Kasumi-1 (cell line): ENCODE data around the gene GPR132.

Experiments used
- DNase-seq, 2 experiments: peaks; one replicate each; lab custom pipeline; 2025; lab: John Stamatoyannopoulos, UW

Gene GPR132

DNA sequence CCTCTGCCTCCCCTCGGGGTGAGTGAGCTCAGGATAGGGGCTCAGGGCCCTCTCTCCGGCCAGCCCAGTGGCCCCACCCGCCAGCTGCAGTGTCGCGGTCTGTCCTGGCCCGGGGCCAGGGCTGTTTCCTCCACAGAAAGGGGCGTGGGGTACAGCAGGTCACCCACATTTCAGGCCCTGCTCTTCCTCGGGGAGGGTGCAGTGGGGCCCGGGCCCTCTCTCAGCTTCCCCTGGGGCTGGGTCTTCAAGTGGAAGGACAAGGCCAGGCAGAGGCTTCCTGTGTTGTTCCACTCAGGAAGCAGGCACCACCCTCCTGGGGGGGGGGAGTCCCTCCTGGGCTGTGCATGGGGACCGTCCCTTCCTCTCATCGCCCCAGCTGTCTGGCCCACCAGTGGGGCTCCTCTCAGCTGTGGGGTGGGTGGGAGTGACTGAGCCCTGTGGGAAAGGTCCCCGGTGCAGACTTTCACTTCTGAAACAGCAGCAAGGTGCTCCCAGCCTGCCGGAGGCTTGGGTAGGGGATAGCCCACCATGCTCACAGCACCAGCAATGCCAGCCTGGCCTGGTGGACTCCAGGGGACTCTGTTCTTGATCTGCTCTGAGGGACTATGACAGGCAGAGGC, 3.7 kb downstream of the GPR132 start:
- peak in 1 of 2 experiments; percentile 20 for DNase-seq

DNA sequence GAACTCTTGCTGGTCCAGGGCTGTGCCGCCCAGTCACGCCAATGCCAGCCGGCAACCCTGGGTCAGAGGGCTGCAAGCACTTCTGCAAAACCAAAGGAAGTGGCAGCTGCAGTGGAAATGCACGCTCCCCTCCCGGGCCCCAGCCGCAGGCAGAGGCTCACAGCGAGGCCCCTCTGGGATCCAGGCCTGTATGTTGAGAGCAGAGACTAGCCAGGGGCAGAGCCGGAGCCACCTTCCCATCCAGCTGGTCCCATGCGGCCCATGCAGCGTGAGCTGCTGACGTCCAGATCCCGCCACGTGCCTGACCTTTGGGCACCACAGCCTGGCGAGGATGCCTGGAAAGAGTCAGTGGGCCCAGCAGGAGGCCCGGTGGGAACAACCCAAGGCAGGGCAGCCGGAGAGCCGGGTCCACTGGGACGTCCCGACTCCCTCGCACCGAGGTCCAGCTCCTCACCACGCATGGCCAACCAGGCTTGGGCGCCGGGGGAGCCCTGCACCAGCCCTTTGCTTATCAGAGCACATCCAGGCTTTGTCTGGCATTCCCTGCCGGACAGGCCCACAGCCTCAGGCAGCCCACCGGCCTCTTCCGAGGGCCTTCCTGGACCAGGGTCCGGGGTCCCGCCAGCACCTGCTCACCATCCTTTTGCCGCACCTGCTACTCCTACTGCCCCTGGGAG, 4.3 kb downstream of the GPR132 start:
- DNase-seq = peak; percentile 53 to 76

DNA sequence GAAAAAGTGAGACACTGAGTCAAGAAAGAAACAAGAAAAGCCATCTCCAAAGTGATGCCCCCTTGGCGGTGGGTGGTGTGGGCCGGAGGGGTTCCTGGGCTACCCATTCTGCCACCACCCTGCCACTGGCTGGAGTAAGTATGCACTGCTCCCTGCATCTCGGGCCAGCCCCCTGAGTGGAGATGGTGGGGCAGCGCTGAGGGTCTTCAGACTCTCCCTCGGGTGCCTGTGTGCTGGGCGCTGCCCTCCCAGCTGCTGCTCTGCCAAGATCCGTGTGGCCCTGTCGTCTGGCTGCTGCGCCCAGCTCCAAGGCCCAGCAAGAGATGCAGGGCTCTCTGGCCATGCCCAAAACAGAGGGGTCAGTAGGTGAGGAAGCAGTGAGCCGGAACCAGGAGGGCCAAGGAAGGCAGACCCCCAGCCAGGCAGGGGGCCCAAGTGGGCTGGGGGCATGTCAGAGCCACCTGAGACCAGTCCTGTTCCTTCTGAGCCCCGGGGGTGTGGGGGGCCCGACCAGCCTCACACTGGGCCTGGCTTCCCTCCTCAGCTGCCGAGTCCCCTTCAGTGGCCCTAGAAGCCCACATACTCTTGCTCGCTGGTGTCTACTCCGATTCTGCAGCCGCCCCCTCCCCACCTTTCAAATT, 5.2 kb downstream of the GPR132 start:
- DNase-seq = no peak

DNA sequence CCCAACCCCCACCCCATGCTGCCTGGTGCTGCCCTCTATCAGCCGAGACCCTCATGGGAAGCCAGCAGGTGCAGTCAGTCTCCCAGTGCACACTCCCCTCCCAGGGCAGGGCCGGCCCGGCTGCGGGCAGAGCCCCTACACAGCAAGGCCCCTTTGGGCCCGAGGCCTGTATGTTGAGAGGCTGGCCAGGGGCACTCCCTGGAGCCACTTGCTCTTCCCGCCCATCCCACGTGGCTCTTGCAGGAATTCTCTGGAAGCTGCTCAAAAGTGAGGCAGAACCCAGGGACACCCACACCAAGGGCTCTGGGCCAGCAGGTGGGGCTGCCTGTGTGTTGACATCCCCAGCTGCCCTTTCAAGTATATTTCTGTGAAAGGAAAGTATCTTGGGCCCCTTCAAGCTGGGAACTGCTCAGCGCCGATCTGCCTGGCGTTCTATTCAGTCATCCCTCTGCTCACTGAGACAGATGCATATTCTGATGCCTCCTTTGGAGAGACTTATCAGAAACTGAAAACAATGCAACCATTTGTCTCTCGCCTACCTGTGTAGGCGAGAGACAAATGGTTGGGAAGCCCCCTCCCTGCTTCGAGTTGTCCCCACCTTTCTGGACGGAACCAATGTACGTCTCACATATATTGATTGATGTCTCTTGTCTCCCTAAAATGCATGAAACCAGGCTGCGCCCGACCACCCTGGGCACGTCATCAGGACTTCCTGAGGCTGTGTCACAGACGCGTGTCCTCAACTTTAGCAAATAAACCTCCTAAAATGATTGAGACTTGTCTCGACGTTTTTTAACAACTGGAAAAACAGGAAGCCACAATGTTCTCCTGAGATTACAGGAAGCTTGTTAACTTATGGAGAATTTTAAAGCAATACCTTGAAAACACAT, 6.0 kb downstream of the GPR132 start:
- DNase-seq = no peak

DNA sequence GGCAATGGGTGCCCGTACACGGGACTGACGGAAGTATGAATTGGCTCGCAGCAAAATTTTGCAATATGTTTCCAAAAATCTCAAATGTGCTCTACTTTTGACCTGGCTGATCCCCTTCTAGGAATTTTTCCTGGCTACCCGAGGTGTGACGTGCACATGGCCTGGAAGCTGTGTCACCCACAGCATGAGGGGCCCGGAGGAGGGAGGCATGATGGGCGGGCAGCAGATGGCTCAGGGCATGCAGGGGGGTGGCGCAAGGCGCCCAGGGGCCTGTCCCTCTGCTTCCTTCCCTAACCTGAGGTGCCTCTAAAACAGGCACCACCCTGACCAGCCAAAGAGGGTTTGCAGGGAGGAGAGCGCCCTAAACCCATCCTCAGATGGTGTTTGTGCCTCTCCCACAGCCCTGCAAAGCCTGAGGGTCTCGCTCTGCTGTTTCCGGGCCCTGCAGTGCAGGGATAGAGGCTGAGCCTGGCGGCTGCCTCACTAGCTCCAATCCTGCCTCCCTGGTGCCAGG, 6.7 kb downstream of the GPR132 start:
- DNase-seq = no peak

DNA sequence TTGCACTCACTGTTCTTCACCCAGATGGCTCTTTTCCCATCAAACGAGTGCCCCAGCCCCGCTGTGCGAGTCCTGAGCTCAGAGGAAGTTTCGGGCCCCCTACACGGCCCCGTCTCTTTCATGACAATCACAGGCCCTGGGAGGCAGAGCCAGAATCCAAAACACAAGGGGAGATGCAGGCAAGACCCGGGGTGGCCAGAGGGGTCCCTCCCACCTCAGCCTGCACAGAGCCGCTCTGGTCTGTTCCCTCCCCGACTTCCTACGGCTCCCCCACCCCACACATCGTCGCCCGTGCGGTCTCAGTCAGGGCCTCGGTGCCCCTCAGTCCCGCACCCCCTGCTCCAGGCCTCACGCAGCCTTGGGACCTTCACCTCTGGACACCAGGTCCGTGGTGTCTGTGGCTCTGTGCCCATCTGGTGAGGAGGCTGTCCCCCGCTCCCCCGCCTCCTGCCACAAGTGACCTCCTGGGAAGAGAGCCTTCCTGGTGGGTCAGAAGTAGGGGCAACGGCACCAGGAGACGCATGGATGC, 8.9 kb downstream of the GPR132 start:
- DNase-seq = no peak

DNA sequence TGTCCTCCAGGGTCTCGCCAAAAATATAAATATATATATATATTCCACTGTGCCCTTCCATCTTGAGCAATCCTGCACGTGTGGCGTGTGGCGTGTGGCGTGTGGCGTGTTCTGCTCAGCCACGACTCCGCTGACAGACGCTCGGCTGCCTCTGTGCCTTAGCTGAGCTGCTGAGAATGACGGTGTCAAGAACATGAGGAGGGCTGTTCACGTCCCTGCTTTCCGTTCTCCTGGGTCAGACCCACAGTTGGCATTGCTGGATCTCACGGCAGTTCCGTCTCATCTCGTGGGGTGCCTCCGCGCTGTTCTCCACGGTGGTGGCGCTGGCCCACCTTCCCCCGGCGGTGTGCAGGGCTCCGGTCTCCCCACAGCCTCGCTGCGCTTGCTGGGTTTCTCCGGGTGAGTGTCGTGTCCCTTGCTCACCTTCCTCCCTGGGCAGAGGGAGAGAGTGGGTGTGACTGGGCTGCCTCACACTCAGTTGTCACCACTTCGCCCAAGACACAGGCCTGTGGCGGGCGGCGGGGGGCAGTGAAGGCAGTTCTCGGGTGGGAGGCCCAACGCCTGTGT, 9.4 kb downstream of the GPR132 start:
- no peak for DNase-seq

DNA sequence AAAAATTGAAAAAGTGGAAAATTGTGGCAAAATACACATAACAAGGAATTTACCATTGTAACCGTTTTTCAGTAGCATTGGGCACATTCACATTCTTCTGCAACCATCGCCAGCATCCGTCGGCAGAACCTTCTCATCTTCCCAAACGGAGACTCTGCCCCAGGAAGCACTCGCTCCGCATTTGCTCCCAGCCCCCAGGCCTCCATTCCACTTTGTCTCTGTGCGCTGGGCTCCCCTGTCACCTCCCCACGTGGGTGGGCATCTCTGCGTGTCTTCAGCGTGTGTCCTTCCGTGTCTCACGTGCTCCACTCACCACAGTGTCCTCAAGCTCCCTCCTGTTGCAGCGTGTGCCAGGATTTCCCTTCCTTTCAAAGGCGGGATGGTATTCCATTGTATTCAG, 9.9 kb downstream of the GPR132 start:
- no peak for DNase-seq

DNA sequence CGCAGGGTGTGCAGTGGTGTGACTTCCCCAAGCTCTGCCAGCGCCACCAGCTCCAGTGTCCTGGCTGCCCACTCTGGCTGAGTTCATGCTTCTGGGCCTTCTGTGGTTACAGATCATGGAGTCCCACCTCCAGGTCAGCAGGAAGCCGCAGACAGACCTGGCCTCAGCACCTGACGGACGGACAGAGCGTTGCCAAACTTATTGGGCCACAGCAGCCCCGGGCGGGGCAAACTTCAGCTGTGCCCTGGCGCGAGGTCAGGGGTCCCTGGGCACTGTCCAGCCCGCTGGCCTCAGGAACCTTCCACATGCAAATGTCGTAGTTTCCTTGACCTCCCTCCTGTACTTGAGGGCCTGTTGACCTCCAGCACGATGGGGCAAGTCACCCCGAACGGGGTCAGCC, 11.2 kb downstream of the GPR132 start:
- DNase-seq = no peak

DNA sequence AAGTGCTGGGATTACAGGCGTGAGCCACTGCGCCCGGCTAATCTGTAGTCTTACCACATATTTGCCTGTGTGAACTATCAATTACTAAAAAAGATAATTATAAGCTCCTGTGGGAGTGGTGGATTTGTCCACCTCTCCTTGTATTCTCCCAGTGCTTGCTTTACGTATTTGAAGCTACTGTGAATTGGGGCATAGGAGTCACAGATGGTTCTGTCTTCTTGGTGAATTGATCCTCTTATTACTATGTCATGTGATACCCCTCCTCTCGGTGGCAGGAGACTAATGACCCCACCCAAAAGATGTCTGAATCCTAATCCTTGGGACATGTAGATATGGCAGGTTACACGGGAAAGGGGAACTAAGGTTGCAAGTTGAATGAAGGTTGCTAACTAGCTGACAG, 11.8 kb downstream of the GPR132 start:
- DNase-seq = no peak

DNA sequence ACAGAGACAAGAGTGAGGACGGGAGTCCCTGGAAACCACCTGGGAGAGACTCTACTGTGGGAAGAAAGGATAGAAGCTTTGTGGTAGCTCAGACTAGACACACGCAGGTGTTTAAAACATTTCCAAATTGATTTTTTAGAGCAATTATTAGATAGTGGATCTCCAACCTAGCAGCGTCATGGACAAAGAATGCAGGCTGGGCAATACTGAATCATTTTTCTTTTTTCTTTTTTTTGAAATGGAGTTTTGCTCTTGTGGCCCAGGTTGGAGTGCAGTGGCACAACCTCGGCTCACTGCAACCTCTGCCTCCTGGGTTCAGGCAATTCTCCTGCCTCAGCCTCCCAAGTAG, 13.1 kb downstream of the GPR132 start:
- no peak for DNase-seq

DNA sequence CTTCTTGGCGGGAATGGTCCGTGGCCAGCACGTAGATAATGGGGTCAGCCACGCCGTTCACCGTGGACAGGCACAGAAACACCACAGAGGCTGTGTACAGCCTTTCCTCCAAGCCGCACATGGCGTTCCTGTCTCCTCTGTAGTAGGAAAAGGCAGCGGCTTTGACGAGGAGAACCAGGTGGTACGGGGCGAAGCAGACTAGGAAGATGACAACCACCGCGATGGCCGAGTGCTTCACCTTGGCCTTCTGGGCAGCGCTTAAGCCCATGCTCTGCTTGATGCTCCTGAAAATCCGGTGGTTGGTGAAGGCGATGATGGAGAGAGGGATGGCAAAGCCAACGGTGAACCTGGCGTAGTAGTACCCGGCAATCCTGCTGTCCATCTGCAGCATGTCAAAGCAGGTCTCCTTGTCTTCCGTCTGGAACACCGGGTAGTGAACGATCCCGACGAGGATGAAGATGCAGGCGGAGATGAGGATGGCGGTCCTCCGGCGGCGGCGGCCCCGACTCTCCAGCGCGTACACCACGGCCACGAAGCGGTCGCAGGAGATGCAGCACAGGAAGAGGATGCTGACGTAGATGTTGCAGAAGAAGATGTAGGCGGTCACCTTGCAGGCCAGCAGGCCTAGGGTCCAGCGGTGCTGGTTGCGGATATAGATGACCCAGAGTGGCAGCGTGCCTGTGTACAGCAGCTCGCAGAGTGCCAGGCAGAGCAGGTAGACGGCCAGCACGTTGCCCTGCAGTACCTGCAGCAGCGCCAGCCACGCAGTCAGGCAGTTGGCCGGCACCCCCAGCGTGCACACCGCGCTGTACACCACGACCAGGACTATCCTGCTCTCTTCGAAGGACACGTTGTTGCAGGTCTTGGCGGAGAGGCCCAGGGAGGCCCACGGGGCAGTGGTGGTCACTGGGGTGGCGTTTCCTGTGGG, 13.8 kb downstream of the GPR132 start:
- DNase-seq = no peak

DNA sequence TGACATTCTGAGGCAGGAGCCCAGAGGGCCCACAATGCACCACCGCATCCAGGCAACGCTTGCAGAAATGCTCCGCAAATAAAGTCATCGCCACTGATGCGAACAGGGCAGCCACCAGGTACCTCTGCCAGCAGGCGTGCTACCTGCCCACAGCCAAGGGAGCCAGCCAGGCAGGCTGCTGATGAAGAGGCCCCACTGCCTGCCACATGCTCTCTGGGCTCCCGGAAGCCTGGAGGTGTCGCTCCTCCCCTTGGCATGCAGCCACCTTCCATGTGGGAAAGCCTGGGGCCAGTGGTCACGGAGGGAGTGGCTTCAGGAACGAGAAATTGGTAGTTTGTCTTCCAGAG, 14.7 kb downstream of the GPR132 start:
- DNase-seq = peak in 1 of 2 experiments; percentile 26

DNA sequence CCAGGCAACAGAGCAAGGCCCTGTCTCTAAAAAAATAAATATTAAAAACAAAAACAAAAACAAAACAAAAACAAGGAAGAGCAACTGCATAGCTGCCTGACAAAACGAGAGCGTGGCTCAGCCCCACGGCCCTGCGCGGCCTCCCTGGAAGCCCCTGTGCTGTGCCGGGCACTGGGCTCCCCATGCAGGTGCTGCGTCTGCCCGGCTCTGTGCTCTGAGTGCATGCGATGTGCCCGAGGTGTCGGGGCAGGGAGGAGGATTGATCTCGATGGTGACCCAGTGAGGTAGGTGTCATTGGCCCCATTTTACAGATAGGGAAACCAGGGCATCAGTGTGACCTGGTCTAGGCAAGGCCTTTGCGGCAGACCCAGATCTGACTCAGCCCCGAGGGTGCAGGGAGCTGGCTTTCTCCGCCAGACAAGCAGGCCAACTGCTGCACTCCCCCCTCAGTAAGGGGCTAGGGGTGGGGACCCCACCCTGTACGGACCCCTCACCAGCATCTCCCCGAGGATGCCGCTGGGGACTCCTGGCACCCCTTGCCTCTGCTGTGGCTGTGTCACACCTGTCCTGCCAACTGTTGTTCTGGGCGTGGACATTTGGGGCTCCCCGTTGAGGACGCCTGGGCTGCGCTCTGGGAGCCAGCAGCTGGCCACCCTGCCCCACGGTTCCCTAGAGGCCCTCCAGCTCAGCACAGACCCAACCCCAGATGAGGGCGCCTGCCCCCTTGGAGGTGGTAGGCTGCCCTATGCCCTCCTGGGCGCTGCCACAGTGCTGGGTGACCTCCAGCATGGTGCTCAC, 15.3 kb downstream of the GPR132 start:
- no peak for DNase-seq

DNA sequence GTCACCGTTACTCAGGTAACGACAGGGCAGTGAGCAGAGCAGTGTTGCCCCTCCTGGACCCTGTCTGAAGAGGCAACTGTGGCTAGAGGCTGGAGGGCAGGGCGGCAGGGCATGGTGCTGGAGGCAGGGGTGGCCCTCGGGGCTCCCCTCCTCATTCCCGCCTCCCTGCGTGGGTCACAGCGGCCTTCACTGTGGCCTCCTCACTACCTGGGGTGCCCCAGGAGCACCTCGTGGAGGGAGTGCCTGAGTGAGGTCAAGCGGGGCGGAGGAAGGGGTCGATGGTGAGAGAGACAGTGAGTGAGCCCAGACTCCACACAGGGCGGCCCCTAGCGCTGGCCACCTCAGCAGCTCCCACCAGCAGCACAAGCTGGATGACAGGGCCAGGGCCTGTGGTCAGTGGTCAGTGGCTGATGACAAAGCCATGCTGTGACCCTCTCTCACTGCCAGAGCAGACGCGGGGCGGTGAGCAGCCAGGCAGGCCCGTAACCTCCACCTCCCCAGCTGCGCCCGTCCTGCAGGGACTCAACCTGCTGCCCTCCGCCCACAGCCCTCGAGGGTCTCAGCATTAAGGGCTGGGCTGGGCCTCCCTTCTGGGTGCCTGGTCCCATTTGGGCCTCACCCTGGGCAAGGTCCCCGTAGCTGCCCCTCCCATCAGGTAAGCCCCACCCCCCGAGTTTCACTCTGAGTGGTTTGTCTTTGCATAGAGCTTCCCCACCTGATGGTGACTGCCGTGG, 17.8 kb downstream of the GPR132 start:
- no peak for DNase-seq

DNA sequence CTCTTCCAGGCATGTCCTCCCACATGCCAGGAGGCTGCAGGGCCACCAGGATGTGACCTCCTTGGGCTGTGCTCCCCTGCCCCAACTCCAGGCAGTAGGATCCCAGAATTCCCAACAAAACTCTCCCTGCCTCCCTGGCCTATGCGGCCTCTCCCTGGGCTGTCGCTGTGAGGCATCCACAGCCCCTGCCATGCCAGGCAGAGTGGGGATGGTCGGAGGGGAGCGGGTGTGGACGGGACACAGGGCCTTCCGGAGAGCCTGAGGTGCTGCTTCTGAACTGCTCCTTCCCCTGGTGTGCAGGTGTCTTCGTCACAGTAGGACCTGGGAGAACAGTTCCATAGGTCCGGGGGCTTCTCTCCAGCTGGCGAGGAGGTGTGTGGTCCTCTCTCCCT, 18.3 kb downstream of the GPR132 start:
- DNase-seq = no peak

DNA sequence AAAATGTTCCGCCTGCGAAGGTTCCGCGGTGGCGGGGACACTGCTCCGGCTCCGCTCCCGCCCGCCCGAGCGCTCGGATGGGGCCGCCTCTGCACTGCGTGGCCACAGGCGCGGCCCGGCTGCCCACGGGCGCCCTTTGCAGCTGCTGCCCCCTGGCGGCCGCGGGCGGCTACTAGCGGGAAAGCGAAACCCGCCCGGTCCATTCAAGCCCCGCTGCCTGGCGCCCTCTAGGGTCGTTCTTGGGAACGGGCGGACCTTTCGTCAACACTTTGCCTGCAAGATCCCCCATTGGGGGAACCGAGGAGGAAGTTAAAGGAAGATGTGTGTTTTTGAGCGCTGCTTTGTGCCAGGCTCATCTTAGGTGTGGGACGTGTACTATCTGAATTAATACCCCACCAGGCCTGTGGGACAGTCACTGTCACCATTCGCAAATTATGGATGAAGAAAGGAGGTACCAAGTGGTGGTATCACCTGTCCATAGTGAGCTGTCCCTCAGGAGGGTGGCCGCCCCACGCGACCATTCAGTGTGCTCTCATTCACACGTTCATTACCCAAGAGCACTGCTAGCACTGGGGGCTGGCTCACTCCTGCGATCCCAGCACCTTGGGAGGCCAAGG, 19.4 kb downstream of the GPR132 start:
- DNase-seq = peak; percentile 88 to 91

DNA sequence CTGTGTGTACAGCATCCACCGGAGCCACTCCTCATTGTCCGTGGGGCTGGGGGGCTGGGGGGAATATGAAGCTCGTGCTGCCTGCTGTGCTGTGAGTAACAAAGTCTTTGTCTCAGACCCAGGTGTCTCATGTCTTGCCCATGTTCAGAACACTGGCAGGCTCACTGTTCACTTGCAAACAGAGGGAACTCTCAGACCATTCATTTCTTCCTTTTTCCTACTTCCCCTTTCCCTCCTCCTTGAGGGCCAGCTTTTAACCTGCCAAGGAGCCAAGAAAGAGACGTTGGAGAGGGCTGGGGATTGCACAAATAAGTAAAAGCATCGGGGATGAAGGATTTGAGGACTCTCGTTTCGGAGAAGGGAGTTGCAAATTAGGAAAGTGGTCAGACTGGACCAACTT, 21.6 kb downstream of the GPR132 start:
- peak; percentile 33 to 38 for DNase-seq

DNA sequence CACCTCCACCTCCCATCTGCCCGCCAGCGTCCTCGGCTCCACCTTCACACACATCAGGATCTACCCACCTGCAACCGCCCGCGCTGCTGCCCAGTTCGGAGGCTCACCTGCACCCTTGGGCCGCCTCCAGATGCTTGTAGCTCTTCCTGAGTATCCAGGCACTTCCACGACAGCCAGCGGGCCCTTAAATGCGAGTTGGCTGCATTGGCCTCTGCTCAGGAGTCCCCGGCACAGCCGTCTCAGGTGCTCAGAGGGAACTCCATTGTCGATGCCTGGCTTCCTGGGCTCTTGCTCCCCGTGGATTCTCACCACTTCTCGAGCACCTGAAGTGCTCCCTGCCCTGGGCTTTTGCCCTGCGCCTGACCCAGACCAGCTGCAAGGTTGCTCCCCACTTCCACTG, 22.4 kb downstream of the GPR132 start:
- DNase-seq = no peak
